Choroid plexus epithelial cell (primary cell): ENCODE measurements around the gene CCDC93.

Source experiments
- DNase-seq: peaks from one replicate; pipeline ENCODE4 v3.0.0-alpha.2; 2010; ENCODE audit warnings: low read depth
- H3K4me3 ChIP-seq: 2 replicates; pipeline ENCODE4 v1.5.1; 2011; ENCODE audit warnings: low read depth, mild to moderate bottlenecking, control low read depth, low read length, moderate library complexity
- TF ChIP-seq, protein P1 (sequence below): conservative IDR thresholded peaks from 2 replicates; pipeline ENCODE4 v1.5.1; 2011; ENCODE audit warnings: low read depth, mild to moderate bottlenecking, control low read depth, inconsistent platforms, low read length, moderate library complexity

CCDC93 gene

DNA sequence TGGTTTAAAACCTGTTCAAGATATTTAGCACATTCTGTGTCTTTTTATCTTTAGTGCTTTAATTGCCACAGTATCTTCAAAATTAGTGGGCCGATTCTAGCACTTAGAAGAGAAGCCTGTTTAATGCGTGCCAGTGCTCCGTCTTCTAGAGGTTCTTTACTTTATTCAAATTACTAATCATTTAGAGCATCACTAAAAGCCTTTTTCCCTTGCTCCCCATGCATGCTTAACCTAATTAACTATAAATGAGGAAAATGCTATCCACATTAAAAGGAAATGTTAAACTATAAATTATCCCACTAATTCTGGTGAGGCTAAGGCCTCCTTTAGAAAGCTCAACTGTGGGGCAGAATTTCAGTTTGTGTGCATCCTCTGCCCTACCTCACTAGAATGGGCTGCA lies 42.9 kb upstream of the CCDC93 start:
- no peak for DNase-seq
- TF ChIP-seq, protein P1, sequence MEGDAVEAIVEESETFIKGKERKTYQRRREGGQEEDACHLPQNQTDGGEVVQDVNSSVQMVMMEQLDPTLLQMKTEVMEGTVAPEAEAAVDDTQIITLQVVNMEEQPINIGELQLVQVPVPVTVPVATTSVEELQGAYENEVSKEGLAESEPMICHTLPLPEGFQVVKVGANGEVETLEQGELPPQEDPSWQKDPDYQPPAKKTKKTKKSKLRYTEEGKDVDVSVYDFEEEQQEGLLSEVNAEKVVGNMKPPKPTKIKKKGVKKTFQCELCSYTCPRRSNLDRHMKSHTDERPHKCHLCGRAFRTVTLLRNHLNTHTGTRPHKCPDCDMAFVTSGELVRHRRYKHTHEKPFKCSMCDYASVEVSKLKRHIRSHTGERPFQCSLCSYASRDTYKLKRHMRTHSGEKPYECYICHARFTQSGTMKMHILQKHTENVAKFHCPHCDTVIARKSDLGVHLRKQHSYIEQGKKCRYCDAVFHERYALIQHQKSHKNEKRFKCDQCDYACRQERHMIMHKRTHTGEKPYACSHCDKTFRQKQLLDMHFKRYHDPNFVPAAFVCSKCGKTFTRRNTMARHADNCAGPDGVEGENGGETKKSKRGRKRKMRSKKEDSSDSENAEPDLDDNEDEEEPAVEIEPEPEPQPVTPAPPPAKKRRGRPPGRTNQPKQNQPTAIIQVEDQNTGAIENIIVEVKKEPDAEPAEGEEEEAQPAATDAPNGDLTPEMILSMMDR: no peak
- H3K4me3 ChIP-seq: no peak overlapping the region

- TF ChIP-seq, protein P1: no peak
- H3K4me3 ChIP-seq: no peak overlapping the region
- DNase-seq: no peak
Measured at GRCh38 chr2:118056165-118056534, 42.3 kb upstream of the CCDC93 start.

DNA sequence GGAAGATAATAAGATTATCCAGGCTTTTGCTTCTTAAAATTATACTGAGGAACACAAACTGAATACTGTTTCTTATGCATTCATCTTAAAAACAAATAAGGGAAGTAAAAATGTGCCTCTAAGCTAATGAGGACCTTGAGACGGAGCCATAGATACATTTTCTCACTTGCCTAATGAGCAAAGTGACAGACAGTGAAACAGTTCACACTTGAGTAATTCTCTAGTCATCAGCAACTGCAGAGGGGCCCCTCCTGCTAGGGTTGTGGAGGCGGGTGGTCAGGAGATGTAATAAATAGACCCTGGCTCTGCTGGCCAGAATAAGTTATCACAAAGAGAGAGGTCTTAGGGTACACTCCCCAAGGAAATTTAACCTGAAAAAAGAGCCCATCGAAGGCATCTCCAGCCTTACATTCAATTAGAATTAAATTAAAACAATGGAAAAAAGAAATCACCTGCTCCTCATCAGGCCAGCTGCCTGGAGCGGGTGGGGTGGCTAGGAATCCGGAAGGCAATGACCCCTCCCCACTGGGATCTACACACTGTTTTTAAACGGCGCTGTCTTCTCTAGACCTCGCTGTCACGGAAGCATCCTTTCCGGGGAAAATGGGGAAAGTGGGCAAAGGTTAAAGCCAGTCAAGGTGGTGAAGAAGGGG lies 41.8 kb upstream of the CCDC93 start:
- TF ChIP-seq, protein P1: no peak
- no peak overlapping the region for H3K4me3 ChIP-seq
- DNase-seq: no peak

DNA sequence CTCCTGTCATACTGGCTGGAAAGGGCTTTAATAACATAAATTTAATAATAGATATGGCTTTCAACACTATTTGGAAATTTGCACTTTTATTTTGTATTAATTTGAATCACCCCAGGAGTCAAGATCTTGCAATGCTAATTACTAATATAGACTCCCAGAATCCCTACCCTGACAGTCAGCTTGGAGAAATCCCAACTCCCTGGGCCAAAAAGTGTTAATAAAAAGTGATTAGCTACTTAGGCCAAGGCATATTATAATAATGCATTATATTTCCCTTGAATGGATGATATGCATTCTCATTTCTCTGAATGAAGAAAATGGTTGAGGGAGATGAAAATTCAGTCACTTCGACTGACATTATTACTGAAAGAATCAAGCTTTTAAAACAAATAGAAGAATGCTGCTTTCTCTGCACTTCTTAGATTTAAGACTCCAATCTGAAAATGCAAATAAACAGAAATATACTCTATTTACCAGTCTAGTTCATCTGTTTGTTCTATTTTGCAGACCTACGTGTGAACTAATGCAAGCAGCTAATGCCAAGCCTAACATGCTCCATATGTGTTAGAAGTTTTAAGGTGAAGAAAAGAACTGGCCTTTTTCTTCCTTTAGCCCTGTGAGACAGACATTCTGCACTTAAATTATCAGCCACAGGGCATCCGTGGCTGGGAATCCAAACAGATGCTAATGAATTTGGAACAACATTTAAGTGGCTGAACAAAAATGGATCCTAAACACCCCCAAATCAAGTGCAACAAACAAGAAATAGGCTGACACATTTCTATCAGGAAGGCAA lies 40.5 kb upstream of the CCDC93 start:
- TF ChIP-seq, protein P1: no peak
- H3K4me3 ChIP-seq: no peak overlapping the region
- DNase-seq: no peak

DNA sequence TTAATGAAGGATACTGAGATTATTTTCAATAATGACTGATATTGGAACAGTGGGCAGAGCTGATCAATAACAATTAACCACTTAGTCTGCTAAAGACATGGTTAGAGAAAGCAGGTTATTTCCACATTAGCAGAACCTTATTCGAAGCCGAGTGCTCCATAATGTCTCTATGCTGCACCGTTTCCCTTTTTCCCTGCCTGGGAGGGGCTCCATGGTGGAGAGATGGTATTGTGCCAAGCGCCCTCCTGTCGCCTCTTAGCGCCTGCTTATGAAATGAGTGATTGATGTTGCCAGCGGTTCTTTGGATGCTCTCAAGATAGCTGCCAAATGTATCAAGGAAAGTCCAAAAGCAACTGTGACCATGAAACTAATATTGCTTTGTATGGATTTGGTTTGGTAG lies 39.8 kb upstream of the CCDC93 start:
- TF ChIP-seq, protein P1: no peak
- DNase-seq: no peak
- H3K4me3 ChIP-seq: no peak overlapping the region

- DNase-seq: no peak
- TF ChIP-seq, protein P1: no peak
- H3K4me3 ChIP-seq: no peak overlapping the region
Measured at GRCh38 chr2:118052474-118052873, 38.6 kb upstream of the CCDC93 start.

GRCh38 chr2:118051826-118052358 lies 38.0 kb upstream of the CCDC93 start:
- no peak for DNase-seq
- TF ChIP-seq, protein P1: no peak
- no peak overlapping the region for H3K4me3 ChIP-seq
